Heart left ventricle (tissue), 16 donors: ENCODE measurements around the gene PRKCG. TPM values are rescaled to one million over a fixed set of nuclear protein-coding genes. Genes with fewer than 3 reads are reported as not detected.

Experiments
- ATAC-seq, 4 donors: fragments of 200-7000 bp; cut with Tn5 transposase; one replicate each; pipeline ENCODE4 v1.9.1; 2020 to 2022; ENCODE audit warnings: moderate library complexity in 4 of 4, mild to moderate bottlenecking in 3 of 4, moderate number of reproducible peaks in 1 of 4
- DNase-seq, 5 donors: peaks; one replicate each; pipeline ENCODE4 v3.0.0-alpha.2; 2020
- H3K27ac ChIP-seq, 12 donors: fragments of 200-600 bp; sonication (generic) in 4 of 12; one replicate each; pipeline versions ENCODE4 v1.5.0 to v1.8.0; 2016 to 2022; ENCODE audit warnings: mild to moderate bottlenecking in 2 of 12
- H3K27me3 ChIP-seq, 9 donors: fragments of 200-600 bp; sonication (generic) in 2 of 9; one replicate each; pipeline versions ENCODE4 v1.5.1 to v1.8.0; 2016 to 2022; ENCODE audit warnings: mild to moderate bottlenecking in 3 of 9
- H3K36me3 ChIP-seq, 9 donors: fragments of 200-600 bp; sonication (generic) in 2 of 9; one replicate each; pipeline versions ENCODE4 v1.5.0 to v1.8.0; 2018 to 2022; ENCODE audit warnings: mild to moderate bottlenecking in 2 of 9
- H3K4me1 ChIP-seq, 12 donors: fragments of 200-600 bp; sonication (generic) in 4 of 12; one replicate each; pipeline versions ENCODE4 v1.5.0 to v1.8.0; 2016 to 2022; ENCODE audit warnings: mild to moderate bottlenecking in 3 of 12
- H3K4me3 ChIP-seq, 12 donors: fragments of 200-600 bp; sonication (generic) in 4 of 12; one replicate each; pipeline versions ENCODE4 v1.5.0 to v1.8.0; 2017 to 2022; ENCODE audit warnings: mild to moderate bottlenecking in 9 of 12, moderate library complexity in 4 of 12
- H3K9me3 ChIP-seq, 12 donors: fragments of 200-600 bp; sonication (generic) in 4 of 12; one replicate each; pipeline versions ENCODE4 v1.5.0 to v1.8.0; 2016 to 2022; ENCODE audit warnings: mild to moderate bottlenecking in 1 of 12
- CTCF ChIP-seq, 12 donors: fragments of 200-600 bp; sonication (generic) in 4 of 12; IDR thresholded peaks; one replicate each; pipeline versions ENCODE4 v1.5.0 to v1.8.0; 2018 to 2022; ENCODE audit warnings: antibody characterized with exemption in 12 of 12, mild to moderate bottlenecking in 5 of 12
- POLR2A ChIP-seq, 2 donors: fragments of 450-650 bp; IDR thresholded peaks; one replicate each; pipeline ENCODE4 v1.6.1; 2017; ENCODE audit warnings: antibody characterized with exemption in 2 of 2, mild to moderate bottlenecking in 2 of 2, moderate library complexity in 2 of 2
- WGBS, 4 donors: extraction: QIAGEN DNeasy Blood & Tissue Kit in 2 of 4; methylation state at CpG; one replicate each; pipeline versions ENCODE4 v1.1.5 to v1.1.7; 2013 to 2018; 5-methylcytosine and 5-hydroxymethylcytosine counted together
- intact Hi-C, 10 donors: fragments of 100-400 bp; cut with DNase I; formaldehyde crosslinking; loops; one replicate each; pipeline versions ENCODE4 v1.11.1 to v1.14.2; 2022
- polyA plus RNA-seq, 2 donors: library from polyadenylated mRNA; stranded (reverse); fragments of 200-250 nt; gene quantifications; one replicate each; pipeline ENCODE4 v1.2.3, GENCODE V29; 2013
- total RNA-seq, 9 donors: library from RNA; depleted of rRNA in 2 of 9; stranded (reverse); fragments of >200 nt in 2 of 9; fragmentation: NEBNext Ultra II Directional in 3 of 9; extraction: Animal tissue kit (Norgen Biotek cat#: 25700) in 3 of 9; gene quantifications; one replicate each; pipeline versions ENCODE4 v1.1.0 to v1.2.4, GENCODE V29; 2016 to 2023
- donor health status: ischemic (EF 13 %, LVEDD 7.1; RV severe dilation, severe dysfunction).
- donor health status: healthy with polysubstance abuse.
- donor health status: DM: no; HTN: yes; CAD: no.
- donor health status: DM: no; HTN: no; CAD: no.
- donor health status: ischemic (EF 25% LVEDD 6.9; RV normal size, moderate dysfunction).
- donor health status: ischemic (EF 25% LVEDD 5.7; RV mildly dilated, moderate dysfunction).
- donor health status: healthy.
- donor health status: DM: yes; HTN: yes; CAD: no.
- donor health status: ischemic (EF 35%, LVEDD 5.7; RV mildly dilated, moderate dysfunction).
- donor health status: nonischemic (EF 11% LVEDD 7.7; RV severe dilation, severe dysfunction).
- donor health status: DM: yes; HTN: yes; CAD: no.
- donor health status: PGD.
- donor health status: ischemic (EF 29% LVEDD 5.4; RV normal size, mild dysfunction).
- donor health status: nonischemic (EF 23%, LVEDD 6.1; RV moderate dilation, normal function).

Gene PRKCG
- total and polyA plus RNA-seq, 11 donors: 0.09 TPM; not detected in 10

GRCh38 chr19:53847555-53847954 is 34.4 kb upstream of the PRKCG start:
- DNase-seq: no peak
- no peaks in the 10 kb centered on the region for H3K9me3 ChIP-seq
- 28 to 35% (median 29%) methylated on average over 8 of the region's 8 CpGs for WGBS, 4 donors

GRCh38 chr19:53849237-53849676 is 32.7 kb upstream of the PRKCG start:
- 34 to 46% (median 42%) methylated on average over 11 of the region's 11 CpGs for WGBS, 4 donors
- Histone ChIP-seq H3K4me1 (peaks cover 0 to 57% (median 4%) of the 10 kb centered on the region in 12 donors), H3K9me3 (no peaks in the 10 kb centered on the region), H3K36me3 (no peaks in the 10 kb centered on the region), H3K4me3 (peak overlapping the region in 2 of 12 donors; percentile 7 to 10), H3K27ac (peak overlapping the region in 11 of 12 donors; percentile 38 to 84 (median 56)), H3K27me3 (no peaks in the 10 kb centered on the region)
- intact Hi-C loops: no loop called here
- peak; percentile 45 to 86 (median 78) for ATAC-seq
- no peak for TF ChIP-seq POLR2A (IDR thresholded peaks at IDR 0.05)
- no peak for TF ChIP-seq CTCF (IDR thresholded peaks at IDR 0.05)
- peak in 2 of 5 donors; percentile 41 to 52 for DNase-seq

More at GRCh38 chr19:53847555-53847954, 34.4 kb upstream of the PRKCG start:
- Histone ChIP-seq H3K4me3 (no peak overlapping the region), H3K27ac (no peak overlapping the region), H3K36me3 (no peaks in the 10 kb centered on the region), H3K27me3 (no peaks in the 10 kb centered on the region), H3K4me1 (peaks cover 0 to 58% (median 4%) of the 10 kb centered on the region in 12 donors)
- no peak for TF ChIP-seq CTCF (IDR thresholded peaks at IDR 0.05)
- TF ChIP-seq POLR2A (IDR thresholded peaks at IDR 0.05): no peak
- ATAC-seq: no peak
- intact Hi-C loops: no loop called here

GRCh38 chr19:53853707-53854106 is 28.3 kb upstream of the PRKCG start:
- Histone ChIP-seq H3K27ac (no peak overlapping the region), H3K9me3 (no peaks in the 10 kb centered on the region), H3K4me1 (peaks cover 0 to 36% (median 4%) of the 10 kb centered on the region in 12 donors), H3K36me3 (no peaks in the 10 kb centered on the region), H3K4me3 (no peak overlapping the region), H3K27me3 (peaks cover 0 to 15% (median 0%) of the 10 kb centered on the region in 9 donors)
- WGBS, 4 donors: 81 to 89% (median 87%) methylated on average over 2 of the region's 2 CpGs
- intact Hi-C loops: no loop called here
- TF ChIP-seq POLR2A (IDR thresholded peaks at IDR 0.05) (no peak), CTCF (IDR thresholded peaks at IDR 0.05) (no peak)
- DNase-seq: no peak
- no peak for ATAC-seq

- intact Hi-C loops: no loop called here
- WGBS, 4 donors: 86 to 91% (median 87%) methylated on average over 6 of the region's 6 CpGs
These were observed 17.6 kb upstream of the PRKCG start for GRCh38 chr19:53864308-53864836.

More at GRCh38 chr19:53864308-53864836, 17.6 kb upstream of the PRKCG start:
- ATAC-seq (no peak), DNase-seq (no peak)
- peaks cover 3 to 25% (median 18%) of the 10 kb centered on the region in 12 donors for H3K4me1 ChIP-seq
- H3K4me3 ChIP-seq: no peak overlapping the region
- no peaks in the 10 kb centered on the region for H3K27me3 ChIP-seq
- no peaks in the 10 kb centered on the region for H3K9me3 ChIP-seq
- no peak overlapping the region for H3K27ac ChIP-seq
- TF ChIP-seq POLR2A (IDR thresholded peaks at IDR 0.05): no peak
- no peak for TF ChIP-seq CTCF (IDR thresholded peaks at IDR 0.05)
- H3K36me3 ChIP-seq: no peaks in the 10 kb centered on the region
